ENCODE data around the gene ACSF2.

DNA sequence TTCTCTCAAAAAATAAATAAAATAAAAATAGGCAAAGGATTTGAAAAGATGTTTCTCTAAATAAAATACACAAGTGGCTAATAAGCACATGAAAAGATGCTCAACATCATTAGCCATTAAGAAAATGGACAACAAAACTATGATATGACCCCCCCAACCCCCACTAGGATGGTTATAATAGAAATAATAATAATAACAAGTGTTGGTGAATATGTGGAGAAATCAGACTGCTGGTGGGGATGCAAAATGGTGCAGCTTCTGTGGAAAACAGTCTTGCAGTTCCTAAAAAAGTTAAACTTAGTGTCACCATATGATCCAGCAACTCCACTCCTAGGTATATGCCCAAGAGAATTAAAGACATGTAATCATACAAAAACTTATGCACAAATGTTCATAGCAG, 73.3 kb downstream of the ACSF2 start:
- TF ChIP-seq, protein P1, sequence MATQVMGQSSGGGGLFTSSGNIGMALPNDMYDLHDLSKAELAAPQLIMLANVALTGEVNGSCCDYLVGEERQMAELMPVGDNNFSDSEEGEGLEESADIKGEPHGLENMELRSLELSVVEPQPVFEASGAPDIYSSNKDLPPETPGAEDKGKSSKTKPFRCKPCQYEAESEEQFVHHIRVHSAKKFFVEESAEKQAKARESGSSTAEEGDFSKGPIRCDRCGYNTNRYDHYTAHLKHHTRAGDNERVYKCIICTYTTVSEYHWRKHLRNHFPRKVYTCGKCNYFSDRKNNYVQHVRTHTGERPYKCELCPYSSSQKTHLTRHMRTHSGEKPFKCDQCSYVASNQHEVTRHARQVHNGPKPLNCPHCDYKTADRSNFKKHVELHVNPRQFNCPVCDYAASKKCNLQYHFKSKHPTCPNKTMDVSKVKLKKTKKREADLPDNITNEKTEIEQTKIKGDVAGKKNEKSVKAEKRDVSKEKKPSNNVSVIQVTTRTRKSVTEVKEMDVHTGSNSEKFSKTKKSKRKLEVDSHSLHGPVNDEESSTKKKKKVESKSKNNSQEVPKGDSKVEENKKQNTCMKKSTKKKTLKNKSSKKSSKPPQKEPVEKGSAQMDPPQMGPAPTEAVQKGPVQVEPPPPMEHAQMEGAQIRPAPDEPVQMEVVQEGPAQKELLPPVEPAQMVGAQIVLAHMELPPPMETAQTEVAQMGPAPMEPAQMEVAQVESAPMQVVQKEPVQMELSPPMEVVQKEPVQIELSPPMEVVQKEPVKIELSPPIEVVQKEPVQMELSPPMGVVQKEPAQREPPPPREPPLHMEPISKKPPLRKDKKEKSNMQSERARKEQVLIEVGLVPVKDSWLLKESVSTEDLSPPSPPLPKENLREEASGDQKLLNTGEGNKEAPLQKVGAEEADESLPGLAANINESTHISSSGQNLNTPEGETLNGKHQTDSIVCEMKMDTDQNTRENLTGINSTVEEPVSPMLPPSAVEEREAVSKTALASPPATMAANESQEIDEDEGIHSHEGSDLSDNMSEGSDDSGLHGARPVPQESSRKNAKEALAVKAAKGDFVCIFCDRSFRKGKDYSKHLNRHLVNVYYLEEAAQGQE (IDR thresholded peaks at IDR 0.05; ENCODE audit: low read depth) = no peak
- TF ChIP-seq YY1 (IDR thresholded peaks at IDR 0.05; ENCODE audit: low read depth) (no peak), EGR1 (IDR thresholded peaks at IDR 0.05) (no peak), EP300 (IDR thresholded peaks at IDR 0.05; ENCODE audit: borderline replicate concordance) (no peak), NFIC (IDR thresholded peaks at IDR 0.05) (no peak), TAF1 (IDR thresholded peaks at IDR 0.05; ENCODE audit: low read depth) (no peak), TCF12 (IDR thresholded peaks at IDR 0.05; ENCODE audit: low read depth) (no peak), TEAD4 (IDR thresholded peaks at IDR 0.05) (no peak), FOXM1 (IDR thresholded peaks at IDR 0.05; ENCODE audit: borderline replicate concordance, low read depth) (no peak), CEBPB (IDR thresholded peaks at IDR 0.05) (no peak)
- TF ChIP-seq, protein P2, sequence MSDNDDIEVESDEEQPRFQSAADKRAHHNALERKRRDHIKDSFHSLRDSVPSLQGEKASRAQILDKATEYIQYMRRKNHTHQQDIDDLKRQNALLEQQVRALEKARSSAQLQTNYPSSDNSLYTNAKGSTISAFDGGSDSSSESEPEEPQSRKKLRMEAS (IDR thresholded peaks at IDR 0.05) = no peak
